ENCODE results near the gene CTNNA3.

GRCh38 chr10:66228887-66229286 is 1467.1 kb downstream of the CTNNA3 start:
- TF ChIP-seq, protein P1, sequence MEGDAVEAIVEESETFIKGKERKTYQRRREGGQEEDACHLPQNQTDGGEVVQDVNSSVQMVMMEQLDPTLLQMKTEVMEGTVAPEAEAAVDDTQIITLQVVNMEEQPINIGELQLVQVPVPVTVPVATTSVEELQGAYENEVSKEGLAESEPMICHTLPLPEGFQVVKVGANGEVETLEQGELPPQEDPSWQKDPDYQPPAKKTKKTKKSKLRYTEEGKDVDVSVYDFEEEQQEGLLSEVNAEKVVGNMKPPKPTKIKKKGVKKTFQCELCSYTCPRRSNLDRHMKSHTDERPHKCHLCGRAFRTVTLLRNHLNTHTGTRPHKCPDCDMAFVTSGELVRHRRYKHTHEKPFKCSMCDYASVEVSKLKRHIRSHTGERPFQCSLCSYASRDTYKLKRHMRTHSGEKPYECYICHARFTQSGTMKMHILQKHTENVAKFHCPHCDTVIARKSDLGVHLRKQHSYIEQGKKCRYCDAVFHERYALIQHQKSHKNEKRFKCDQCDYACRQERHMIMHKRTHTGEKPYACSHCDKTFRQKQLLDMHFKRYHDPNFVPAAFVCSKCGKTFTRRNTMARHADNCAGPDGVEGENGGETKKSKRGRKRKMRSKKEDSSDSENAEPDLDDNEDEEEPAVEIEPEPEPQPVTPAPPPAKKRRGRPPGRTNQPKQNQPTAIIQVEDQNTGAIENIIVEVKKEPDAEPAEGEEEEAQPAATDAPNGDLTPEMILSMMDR (IDR thresholded peaks at IDR 0.05) = no peak
- no peak for TF ChIP-seq POLR2A (IDR thresholded peaks at IDR 0.05)
